GM19463 (cell line): ENCODE results near the gene SLC30A3.

Experiments used
- ATAC-seq: cut with Tn5 transposase; IDR thresholded peaks from one replicate; pipeline ENCODE4 v1.9.1; 2021; ENCODE audit warnings: mild to moderate bottlenecking, moderate library complexity; ENCODE audit not compliant: unreplicated experiment

The SLC30A3 gene

GRCh38 chr2:27261926-27262298 is 935 bp downstream of the SLC30A3 start:
- no peak for ATAC-seq

GRCh38 chr2:27261241-27261925 is 1.5 kb downstream of the SLC30A3 start:
- ATAC-seq: no peak

GRCh38 chr2:27258051-27258450 is 4.8 kb downstream of the SLC30A3 start:
- ATAC-seq: no peak

- ATAC-seq: no peak
These were observed 5.9 kb downstream of the SLC30A3 start for GRCh38 chr2:27256855-27257454.

- no peak for ATAC-seq
These were observed 7.2 kb downstream of the SLC30A3 start for GRCh38 chr2:27255660-27256059.

- ATAC-seq: no peak
These were observed 7.7 kb downstream of the SLC30A3 start for GRCh38 chr2:27255187-27255586.

- ATAC-seq: no peak
These were observed 11.1 kb downstream of the SLC30A3 start for GRCh38 chr2:27251766-27252165.

GRCh38 chr2:27250652-27251379 is 12.0 kb downstream of the SLC30A3 start:
- ATAC-seq: no peak

GRCh38 chr2:27249891-27250651 is 12.8 kb downstream of the SLC30A3 start:
- ATAC-seq: no peak

GRCh38 chr2:27249159-27249890 is 13.5 kb downstream of the SLC30A3 start:
- no peak for ATAC-seq

GRCh38 chr2:27247893-27248292 is 15.0 kb downstream of the SLC30A3 start:
- no peak for ATAC-seq

- ATAC-seq: no peak
These were observed 17.2 kb downstream of the SLC30A3 start for GRCh38 chr2:27245626-27246025.

- no peak for ATAC-seq
These were observed 17.7 kb downstream of the SLC30A3 start for GRCh38 chr2:27245116-27245515.

- no peak for ATAC-seq
These were observed 19.3 kb downstream of the SLC30A3 start for GRCh38 chr2:27243391-27244130.

GRCh38 chr2:27242614-27242951 is 20.3 kb downstream of the SLC30A3 start:
- no peak for ATAC-seq

GRCh38 chr2:27241761-27242613 is 20.9 kb downstream of the SLC30A3 start:
- no peak for ATAC-seq

- ATAC-seq: no peak
These were observed 22.4 kb downstream of the SLC30A3 start for GRCh38 chr2:27240406-27240805.

GRCh38 chr2:27238976-27239375 is 23.9 kb downstream of the SLC30A3 start:
- no peak for ATAC-seq

- no peak for ATAC-seq
These were observed 25.4 kb downstream of the SLC30A3 start for GRCh38 chr2:27237341-27237945.
